Erythroblast (primary cell): ENCODE data around the gene MEGF10.
"Not testable (repeated sequence)": the region's sequence is repeated elsewhere in the genome, so short reads cannot be mapped to it uniquely, and the experiment has no call there.

ENCODE experiments used
- DNase-seq, 2 experiments: peaks; one replicate each; lab custom pipeline; 2025; lab: John Stamatoyannopoulos, UW
- GATA1 ChIP-seq: IDR thresholded peaks from 2 replicates; pipeline ENCODE4 v1.6.1; 2011; ENCODE audit warnings: low read depth, mild to moderate bottlenecking, control low read depth, low read length, moderate library complexity
- POLR2A ChIP-seq: IDR thresholded peaks from 2 replicates; pipeline ENCODE4 v1.6.1; 2011; ENCODE audit warnings: mild to moderate bottlenecking, low read length

The MEGF10 gene

DNA sequence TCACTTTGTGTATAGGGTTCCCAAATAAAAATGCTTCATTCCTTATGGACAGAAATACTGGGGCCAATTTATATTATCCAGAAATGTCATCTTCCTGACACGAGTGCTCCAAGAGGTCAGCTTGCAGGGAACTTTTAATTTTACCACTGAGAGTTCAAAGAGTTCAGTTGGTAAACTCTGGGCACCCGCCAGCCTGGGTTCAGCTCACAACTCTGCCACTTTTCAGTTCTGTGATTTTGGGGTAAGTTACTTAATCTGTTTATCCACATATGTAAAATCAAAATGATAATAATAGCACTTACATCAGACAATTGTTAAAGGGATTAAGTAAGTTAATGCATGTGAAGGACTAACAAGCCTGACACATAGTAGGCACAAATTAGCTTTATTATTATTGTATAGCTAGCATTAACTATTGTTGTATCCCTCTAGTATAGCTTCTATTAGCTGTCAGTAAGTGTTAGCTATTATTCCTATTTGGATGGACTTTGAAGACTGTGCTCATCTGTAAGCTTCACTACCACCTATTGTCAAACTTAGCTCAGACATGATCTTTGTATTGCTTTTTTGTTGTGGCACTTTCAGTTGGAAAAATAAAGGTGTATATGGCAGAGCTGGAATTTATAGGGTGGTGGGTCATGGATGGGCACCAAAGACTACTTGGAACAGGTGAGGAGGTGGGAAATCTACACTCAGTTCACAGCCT is 1.6 kb downstream of the MEGF10 start:
- TF ChIP-seq POLR2A (no peak), GATA1 (no peak)

DNA sequence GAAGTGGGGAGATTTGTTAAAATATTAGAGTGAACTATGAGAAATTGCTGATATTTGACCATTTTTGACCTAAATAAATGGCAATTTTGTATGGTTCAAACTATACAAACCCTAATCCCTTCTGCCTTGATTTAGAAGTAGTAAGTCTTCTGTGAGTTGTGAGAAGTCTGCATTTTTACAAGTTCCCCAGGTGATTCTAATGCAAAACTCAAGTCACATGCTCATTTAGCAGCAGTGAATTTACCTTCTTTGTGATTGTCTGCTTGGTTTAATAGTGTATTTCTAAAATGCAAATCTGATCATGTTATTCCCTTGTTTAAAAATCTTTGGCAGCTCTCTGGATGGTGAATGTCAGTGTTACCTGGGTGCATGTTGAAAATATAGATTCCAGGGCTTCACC is 2.8 kb downstream of the MEGF10 start:
- DNase-seq: no peak
- TF ChIP-seq POLR2A (no peak), GATA1 (no peak)

More for the DNA sequence above, 1.6 kb downstream of the MEGF10 start:
- DNase-seq: no peak

DNA sequence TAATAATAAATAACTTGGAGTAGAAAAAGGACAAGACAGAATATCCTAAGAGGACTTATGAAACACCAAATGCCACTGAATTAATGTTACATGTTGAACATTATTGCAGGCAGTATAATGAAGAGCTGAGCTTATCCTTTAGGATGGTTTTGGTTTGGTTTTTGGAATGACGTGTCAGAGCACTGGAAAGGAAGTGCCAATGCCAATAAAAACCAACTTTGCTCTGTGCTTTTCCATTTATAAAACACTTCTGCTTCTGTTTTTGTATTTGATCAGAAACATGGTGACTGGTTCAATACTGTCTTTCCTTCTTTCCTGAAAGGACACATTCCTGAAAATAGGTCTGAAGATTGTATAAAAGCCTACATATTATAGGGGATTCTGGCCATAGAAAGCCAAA is 4.2 kb downstream of the MEGF10 start:
- TF ChIP-seq GATA1 (no peak), POLR2A (no peak)
- no peak for DNase-seq

DNA sequence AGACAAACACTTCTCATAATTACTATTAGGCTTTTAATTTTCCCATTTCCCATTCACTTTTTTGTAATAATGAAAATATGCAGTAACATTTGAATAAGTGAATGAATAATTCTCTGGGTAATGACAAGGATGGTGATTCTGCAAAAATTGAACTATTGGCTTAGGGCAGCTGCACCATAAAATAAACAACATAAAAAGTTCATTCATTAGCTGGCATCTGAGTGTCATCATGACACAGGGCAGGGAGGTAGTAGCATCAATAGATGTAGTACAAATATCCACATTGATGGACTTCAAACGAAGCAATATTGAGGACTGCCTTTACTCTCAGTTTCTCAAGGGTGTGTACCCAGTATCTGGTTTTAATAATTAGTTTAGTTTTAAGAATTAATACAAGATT is 4.9 kb downstream of the MEGF10 start:
- peak in 1 of 2 experiments; percentile 5 for DNase-seq
- no peak for TF ChIP-seq POLR2A

DNA sequence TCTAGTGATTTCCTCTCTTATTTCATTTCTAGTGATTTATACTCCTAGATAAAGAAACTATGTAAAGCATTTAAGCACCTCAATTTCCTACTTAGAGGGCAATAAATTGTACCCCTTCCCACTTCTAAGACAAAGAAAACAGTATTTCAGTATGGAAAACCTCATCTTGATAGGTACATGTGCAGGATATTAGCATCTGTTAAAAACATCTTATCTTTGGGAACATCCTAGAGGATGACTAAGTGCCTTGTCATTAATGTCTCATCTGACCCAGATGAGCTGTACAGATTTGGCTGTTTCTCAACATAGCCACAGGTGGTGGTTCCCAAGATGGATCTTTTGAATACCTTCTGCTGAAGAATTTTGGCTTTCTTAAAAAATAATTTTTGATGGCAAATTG is 5.7 kb downstream of the MEGF10 start:
- DNase-seq: peak; percentile 10 to 31

DNA sequence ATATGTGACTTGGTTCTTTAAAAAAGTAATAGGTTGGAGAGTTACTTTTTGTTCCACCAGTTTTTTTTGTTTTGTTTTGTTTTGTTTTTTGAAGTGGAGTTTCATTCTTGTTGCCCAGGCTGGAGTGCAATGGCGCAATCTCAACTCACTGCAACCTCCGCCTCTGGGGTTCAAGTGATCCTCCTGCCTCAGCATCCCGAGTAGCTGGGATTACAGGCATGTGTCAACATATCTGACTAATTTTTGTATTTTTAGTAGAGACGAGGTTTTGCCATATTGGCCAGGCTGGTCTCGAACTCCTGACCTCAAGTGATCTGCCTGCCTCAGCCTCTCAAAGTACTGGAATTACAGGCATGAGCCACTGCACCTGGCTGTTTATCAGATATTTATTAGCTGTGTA is 6.3 kb downstream of the MEGF10 start:
- not testable (repeated sequence) for DNase-seq

More for the DNA sequence above, 5.7 kb downstream of the MEGF10 start:
- TF ChIP-seq POLR2A: no peak
- no peak for TF ChIP-seq GATA1

DNA sequence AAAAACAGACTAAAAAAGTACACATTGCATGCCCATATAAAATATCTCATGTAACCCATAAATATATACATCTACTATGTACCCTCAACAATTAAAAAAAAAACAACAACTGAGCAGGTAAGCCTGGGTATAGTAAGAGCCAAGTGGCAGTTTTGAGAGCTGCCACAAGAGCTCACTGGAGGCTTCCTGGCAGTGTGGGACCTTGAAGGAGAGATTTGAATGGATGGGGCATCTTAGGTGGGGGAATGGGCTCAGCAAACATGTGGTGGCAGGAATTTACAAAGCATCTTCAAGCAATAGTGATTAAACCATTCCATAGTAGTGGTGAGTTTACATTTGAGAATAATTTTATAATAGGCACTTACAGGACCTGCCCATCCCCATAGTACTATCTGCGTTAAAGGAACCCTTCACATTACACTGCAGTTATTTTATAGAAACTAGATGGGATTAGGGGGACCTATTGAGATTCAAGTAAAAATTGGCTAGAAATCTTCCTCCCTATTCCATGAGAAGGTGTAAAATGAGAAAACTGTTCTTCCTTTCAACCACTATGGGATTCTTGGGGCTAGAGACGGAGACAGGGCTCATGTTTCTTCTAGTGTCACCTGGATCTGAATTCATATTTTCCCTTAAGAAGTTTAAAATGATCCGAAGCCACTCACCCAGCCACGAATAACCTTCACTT is 6.9 kb downstream of the MEGF10 start:
- TF ChIP-seq POLR2A (no peak), GATA1 (no peak)

DNA sequence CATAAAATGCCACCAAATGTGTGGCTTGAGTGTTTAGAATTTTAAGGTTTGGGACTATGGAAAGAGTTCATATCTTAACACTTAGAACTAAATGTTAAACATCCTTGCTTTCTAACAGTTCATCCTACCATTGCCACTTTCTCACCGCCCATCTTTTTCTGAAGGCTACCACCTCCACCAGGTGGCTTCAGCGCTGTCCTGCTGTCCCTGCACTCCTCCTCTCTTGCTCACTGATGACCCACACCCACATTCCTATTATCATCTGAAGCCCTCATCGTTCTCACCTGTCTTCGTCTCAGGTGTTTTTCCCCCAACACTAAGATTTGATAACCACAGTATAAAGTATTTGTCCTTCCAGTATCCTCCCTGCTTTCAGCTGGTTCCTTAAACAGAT is 7.4 kb downstream of the MEGF10 start:
- DNase-seq: no peak
- TF ChIP-seq GATA1 (no peak), POLR2A (no peak)

More for the DNA sequence above, 6.9 kb downstream of the MEGF10 start:
- no peak for DNase-seq

DNA sequence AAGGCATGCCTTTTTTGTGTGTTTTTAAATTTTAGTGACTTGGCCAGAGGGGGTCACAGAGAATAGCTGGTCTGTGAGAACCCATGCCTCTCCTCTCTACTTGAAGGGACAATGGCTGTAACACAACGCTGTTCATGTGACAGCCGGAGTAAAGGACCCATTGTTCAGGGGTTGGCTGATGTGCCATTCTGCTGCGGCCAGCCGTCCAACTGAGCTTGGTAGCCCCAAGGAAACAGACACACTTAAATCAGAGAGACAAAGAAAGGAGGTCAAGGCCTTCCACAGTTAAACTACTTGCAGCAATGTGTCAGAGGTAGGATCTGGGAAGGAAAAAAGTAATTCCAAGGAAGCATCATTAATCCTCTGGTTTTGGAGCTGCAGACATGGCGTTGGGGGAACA is 8.1 kb downstream of the MEGF10 start:
- no peak for TF ChIP-seq POLR2A
- no peak for TF ChIP-seq GATA1
- DNase-seq: no peak

DNA sequence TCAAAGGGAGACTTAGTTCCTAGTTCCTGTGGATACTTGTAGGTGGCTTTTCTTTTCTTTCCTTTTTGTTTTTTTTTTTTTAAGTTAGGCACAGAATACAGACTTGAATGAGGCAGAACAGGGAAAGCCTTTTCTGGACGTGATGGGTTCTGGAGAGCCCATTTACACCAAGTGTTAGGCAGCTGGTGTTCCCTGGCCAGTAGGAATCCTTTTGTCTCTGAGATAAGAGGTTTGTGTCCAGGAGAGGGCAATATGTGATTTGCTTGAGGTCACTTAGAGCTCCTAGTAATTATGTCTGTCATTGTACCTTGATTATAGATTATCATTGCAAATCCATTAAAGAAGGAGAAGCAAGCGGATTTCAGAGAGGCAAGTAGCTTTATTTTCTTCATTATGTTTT is 9.1 kb downstream of the MEGF10 start:
- no peak for DNase-seq
- TF ChIP-seq POLR2A: no peak
- no peak for TF ChIP-seq GATA1

DNA sequence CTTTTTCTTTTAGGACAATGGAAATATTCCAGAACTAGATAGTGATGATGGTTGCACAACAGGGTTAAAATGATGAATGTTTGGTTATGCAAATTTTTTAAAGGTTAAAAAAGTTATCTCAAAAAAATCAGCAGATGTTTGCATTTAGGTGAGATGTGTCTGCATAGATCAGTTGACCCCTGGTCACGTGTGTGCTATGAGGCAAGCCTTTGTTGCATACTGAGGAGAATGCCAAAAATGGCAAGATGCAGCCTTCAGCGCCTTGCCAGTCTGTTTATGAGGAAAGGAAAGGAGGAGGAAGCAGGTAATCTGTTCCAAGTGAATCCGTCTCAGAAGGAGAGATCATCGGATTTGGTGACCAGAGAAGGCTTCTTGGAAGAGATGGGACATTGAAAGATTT is 11.9 kb downstream of the MEGF10 start:
- DNase-seq: no peak
- TF ChIP-seq GATA1 (no peak), POLR2A (no peak)

DNA sequence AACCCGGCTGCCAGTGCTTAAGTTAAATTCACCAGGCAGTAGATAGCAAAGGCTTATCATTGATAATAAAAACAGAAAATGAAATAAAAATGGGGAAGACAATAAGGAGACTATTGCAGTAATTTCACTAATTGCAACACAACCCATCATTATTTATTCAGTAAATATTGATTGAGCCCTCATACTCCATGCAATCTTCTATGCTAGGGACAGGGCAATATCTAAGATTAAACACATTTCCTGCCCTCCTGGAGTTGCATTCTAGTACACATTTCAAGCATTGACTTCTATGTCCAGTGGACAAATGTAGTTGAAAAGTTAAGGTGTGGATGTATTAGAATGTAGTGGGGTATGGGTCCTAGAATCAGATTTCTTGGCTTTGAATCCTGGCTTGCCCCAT is 12.8 kb downstream of the MEGF10 start:
- TF ChIP-seq POLR2A (no peak), GATA1 (no peak)
- DNase-seq: no peak

DNA sequence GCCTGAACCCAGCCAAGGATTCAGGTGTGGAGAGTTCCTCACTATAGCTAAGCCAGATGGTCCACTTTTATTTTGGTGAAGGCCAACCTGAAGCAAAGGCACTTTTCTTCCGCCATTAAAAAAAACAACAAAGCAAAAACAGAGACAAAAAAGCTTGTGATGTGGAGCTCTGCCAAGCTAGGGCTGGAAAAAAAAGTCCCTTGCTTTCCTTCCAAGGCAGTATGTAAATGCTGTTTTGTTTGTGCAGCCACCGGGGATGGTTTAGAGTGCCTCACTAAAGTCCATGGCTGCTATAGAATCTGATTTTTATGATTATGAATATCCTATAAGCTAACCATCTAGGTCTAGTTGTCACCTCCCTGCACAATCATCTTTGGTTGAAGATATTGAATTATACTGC is 14.9 kb downstream of the MEGF10 start:
- no peak for DNase-seq
- TF ChIP-seq POLR2A (no peak), GATA1 (no peak)

DNA sequence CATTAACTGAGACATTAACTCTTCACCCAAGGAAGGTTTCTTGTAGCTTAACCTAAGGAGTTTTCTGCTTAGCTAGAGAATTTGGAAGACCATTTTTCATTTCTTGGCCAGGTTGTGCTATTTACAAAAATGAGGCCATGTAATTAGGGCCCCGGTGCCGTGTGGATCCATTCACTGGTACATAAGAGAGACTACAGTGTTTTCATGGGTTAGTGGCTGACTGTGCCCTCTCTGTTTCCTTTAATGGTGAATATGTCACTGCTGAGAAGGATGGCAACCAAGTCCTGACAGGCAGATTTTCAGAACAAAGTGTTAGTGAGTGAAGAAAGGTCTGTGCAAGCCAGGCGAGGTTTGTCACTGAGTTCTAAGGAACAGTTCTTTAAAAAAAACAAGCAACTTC is 15.4 kb downstream of the MEGF10 start:
- no peak for DNase-seq
- TF ChIP-seq POLR2A: no peak
- no peak for TF ChIP-seq GATA1

DNA sequence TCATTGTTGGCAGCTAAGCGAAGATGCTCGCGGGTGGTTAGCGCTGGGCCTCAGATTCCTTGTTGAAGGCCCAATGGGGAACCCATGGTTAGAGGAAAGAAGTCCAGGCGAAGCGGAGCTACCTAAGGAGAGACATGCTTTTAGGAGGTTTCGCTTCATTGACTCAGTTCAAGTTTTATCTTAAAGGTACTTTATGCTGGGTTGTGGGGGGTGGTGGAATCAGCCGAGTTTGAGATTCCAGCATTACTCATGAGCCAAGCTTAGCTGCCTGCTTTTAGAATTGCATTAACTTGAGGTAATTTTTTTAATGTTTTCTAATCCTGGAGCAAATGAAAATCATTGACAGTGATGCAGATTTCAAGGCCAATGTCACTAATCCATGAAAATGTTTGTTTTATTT is 16.1 kb downstream of the MEGF10 start:
- DNase-seq: no peak
- no peak for TF ChIP-seq GATA1
- no peak for TF ChIP-seq POLR2A

DNA sequence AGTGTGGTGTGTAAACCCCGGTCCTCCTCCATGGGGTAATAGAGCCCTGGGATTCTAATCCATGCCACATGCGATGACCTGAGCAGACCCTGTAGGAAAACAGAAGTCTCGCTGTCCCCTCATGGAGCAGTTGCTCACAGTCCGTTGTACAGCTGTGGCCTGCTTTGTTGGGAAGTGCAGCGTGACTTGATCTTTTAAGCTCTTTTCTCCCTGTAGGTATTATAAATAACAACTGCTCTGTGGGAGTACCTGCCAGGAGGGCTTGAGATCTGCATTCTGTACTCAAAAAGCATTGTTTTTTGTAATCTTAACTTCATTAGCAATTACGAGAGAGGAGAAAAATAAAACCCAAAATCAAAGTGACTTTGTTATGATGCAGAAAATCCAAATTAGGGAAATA is 17.3 kb downstream of the MEGF10 start:
- DNase-seq: no peak
- no peak for TF ChIP-seq GATA1
- no peak for TF ChIP-seq POLR2A

DNA sequence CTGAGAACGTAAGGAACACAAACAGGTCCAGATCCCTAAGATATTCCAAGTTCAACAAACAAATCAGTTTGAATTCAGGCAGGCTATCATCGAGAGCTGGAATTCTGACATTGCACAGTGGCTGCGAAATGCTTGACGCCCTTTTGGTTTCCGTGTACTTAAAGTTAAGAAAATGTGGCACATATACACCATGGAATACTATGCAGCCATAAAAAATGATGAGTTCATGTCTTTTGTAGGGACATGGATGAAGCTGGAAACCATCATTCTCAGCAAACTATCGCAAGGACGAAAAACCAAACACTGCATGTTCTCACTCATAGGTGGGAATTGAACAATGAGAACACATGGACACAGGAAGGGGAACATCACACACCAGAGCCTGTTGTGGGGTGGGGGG is 17.7 kb downstream of the MEGF10 start:
- not testable (repeated sequence) for DNase-seq
